Fibroblast of mammary gland (primary cell): ENCODE data around the gene MBD3.

Experiments
- DNase-seq: peaks from one replicate; pipeline ENCODE4 v3.0.0-alpha.2; 2010; ENCODE audit warnings: low read depth
- H3K4me3 ChIP-seq: 2 replicates; pipeline ENCODE4 v1.5.1; 2011; ENCODE audit warnings: low read depth, mild to moderate bottlenecking, low read length, moderate library complexity; ENCODE audit not compliant: control insufficient read depth
- CTCF ChIP-seq: conservative IDR thresholded peaks from 2 replicates; pipeline ENCODE4 v1.5.1; 2011; ENCODE audit warnings: low read depth, low read length, inconsistent platforms; ENCODE audit not compliant: control insufficient read depth, insufficient read depth

The MBD3 gene

GRCh38 chr19:1526979-1527649, 65.6 kb downstream of the MBD3 start:
- DNase-seq: no peak
- no peak overlapping the region for H3K4me3 ChIP-seq
- no peak for TF ChIP-seq CTCF

GRCh38 chr19:1526066-1526778, 66.4 kb downstream of the MBD3 start:
- H3K4me3 ChIP-seq: no peak overlapping the region
- TF ChIP-seq CTCF: no peak
- DNase-seq: no peak

- TF ChIP-seq CTCF: no peak
- no peak for DNase-seq
- no peak overlapping the region for H3K4me3 ChIP-seq
These were observed 67.3 kb downstream of the MBD3 start for GRCh38 chr19:1525343-1525742.

GRCh38 chr19:1524972-1525325, 67.7 kb downstream of the MBD3 start:
- no peak for DNase-seq
- no peak overlapping the region for H3K4me3 ChIP-seq
- TF ChIP-seq CTCF: no peak

GRCh38 chr19:1524287-1524971, 68.2 kb downstream of the MBD3 start:
- no peak overlapping the region for H3K4me3 ChIP-seq
- no peak for DNase-seq
- TF ChIP-seq CTCF: no peak
